Ureter (tissue), 1 donor: ENCODE results near the gene SEPTIN6. TPM values are rescaled to one million over a fixed set of nuclear protein-coding genes. Genes with fewer than 3 reads are reported as not detected.

Source experiments
- DNase-seq: peaks from one replicate; pipeline ENCODE4 v3.0.0-alpha.2; 2020; ENCODE audit warnings: low spot score
- total RNA-seq: library from RNA; stranded (reverse); gene quantifications from one replicate; pipeline ENCODE4 v1.2.4, GENCODE V29; 2023
- donor health status: DM: yes; HTN: yes; CAD: no.

SEPTIN6 gene
- total RNA-seq = 19.0 TPM

DNA sequence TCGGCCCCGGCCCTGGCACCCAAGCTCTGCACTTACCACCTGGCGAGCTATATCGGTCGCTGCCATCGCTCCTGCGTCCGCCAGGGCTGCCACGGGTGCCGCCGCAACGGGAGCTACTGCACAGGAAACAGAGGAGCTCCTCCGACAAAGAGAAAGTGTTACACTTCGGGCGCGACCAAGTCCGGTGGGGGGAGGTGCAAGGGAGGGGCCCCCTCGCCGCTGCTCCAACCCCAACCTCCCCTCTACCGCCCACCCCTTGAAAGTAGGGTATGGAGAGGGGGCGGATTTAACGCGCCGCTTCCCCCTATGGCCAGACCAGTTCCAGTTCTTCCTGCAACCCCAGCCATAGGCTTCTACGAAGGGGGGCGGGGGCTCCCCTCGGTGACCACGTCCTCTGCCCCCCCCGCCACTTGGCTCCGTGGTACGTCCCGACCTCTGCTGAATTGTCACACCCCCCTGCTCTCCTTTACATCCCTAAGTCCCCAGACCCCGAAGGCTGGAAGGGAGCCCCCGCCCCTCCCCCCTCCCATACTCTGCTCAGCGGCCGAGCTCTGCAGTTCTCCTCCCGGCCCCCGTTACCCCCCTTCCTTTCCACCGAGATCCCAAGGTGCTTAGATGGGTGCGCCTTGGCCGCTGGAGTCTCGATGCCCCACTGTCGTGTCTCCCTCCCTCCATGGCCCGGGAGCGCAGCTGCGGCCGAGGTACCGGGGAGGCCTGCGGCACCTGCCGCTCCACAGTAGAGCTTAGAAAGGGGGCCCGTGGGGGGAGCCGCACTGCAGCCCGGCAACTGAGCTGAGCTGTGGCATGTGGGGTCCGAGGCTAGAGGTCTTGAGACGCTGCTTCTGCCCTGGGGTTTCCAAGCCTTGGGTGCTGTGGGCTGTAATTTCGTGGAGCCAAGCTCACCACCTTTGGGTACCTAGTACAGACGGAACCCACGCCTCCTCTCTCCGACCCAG lies at the start of gene SEPTIN6:
Gene SEPTIN6 (minus strand): TSS at position 129 of the 956 bp plus-strand sequence. CDS start 63 bp downstream, at position 66.
- peak; percentile 71 for DNase-seq

DNA sequence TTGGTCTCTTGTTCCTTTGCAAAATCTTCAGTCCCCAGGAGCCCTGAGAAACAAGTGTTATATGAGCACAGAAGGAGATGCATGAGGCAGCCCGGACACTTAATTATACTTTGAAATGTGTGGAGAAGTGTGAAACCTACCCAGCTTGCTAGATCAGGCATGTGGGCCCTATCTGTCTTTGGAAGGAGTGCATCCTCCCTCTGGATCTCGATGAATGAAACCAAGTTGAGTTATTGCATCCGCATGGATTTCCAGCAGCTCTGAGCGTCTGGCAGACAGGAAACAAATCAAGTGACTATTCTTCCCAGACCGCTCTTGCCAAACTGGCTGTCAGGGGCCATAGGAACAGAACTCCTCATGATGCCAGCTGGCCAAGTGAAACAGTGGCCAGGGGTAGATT lies 45.8 kb upstream of the SEPTIN6 start:
- DNase-seq = no peak

DNA sequence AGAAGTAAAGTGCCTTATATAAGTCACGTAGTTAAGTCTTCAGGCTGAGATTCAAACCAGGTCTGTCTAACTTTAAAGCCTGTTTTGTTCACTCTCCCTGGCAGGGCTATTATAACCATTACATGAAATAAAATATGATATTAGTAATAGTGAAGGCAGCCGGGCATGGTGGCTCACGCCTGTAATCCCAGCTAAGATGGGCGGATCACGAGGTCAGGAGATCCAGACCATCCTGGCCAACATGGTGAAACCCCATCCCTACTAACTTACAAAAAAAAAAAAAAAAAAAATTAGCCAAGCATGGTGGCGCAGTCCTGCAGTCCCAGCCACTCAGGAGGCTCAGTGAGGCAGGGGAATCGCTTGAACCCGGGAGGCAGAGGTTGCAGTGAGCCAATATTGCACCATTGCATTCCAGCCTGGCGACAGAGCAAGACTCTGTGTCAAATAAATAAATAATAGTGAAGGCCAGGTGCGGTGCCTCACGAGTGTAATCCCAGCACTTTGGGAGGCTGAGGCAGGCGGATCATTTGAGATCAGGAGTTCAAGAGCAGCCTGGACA lies 43.3 kb upstream of the SEPTIN6 start:
- DNase-seq = no peak

DNA sequence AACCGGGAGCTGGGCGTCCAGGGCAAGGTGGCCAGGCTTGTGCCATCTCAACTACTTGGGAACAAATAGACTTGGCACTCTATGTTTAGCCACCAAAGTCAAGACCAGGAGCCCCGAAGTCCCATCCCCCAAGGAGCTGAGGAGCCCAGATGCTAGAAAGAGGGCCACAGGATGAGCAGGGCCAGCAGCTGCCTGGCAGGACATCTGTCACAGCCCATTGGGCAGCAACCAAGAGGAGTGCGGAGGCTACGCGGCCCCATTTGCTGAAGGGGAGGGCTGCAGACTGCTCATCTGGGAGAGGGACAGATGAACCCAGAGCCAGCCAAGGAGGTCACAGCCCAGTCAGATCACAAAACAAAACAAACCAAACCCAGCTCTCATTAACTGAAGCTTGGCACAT lies 42.5 kb upstream of the SEPTIN6 start:
- DNase-seq = no peak

GRCh38 chrX:119734897-119735339 lies 42.0 kb upstream of the SEPTIN6 start:
- peak; percentile 43 for DNase-seq

DNA sequence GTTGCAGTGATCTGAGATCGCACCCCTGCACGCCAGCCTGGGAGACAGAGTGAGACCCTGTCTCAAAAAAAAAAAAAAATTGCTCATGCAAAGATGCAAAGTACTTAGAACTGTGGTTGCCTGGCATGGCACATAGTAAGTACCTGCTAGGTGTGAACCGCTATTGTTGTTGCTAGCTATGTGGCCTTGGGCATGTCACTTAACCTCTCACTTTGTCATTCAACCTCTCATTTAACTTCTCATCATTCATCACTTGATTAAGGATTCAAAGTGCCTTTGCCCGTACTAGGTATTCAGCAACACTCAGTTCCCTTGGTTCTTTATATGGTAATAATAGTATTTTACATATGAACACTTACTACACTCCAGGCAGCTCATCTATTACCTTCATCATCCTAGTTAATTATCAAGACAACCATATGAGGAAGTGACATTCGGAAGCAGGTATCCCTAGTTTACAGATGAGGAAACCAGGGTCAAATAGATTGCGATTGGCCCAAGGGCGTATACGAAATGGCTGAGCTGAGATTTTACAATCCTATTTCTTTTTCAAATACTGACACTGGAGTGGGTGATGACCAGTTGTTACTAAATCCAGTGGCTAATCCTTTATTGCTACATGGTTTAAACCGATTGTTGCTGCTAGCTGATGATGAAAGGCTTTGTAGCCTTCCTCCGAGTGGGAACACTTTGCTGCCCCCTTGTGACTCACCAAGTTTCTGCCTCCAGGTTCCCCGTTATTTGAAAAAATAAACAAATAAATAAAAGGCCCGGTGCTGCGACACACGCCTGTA lies 36.6 kb upstream of the SEPTIN6 start:
- peak; percentile 53 for DNase-seq

DNA sequence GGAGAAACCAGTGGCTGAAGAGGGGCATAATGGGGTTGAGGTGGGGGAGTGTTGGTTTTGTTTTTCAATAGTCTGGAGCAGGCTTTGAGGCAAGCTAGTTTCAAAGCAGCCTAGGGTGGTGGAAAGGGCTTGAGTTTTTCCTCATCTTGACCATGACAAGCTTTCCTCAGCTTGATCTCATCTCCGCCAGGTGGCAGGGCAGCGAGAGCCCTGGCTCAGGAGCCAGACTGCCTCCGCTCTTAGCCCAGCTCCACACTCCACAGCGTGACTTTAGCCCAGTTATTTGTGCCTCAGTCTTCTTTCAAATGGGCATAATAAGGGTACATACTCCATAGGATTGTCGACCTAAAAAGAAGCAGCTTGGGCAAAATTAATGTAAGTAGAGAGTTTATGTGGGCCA lies 35.5 kb upstream of the SEPTIN6 start:
- DNase-seq = no peak

GRCh38 chrX:119726900-119727555 lies 34.1 kb upstream of the SEPTIN6 start:
- DNase-seq = no peak

DNA sequence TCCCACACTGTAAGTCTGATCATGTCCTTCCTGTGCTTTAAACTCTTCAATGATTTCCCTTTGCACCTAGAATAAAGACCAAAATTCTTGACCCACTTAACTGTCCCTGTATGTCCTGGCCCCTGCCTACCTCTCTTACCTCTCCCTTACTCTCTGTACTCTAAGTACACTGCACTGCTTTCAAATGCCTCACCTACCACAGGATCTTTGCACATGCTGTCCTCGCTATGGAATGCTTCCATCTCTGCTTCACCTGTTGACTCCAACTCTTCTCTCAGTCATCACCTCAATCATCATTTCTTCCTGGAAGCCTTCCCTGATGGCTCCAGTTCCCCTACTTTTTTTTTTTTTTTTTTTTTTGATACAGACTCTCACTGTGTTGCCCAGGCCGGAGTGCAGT lies 29.0 kb upstream of the SEPTIN6 start:
- no peak for DNase-seq

DNA sequence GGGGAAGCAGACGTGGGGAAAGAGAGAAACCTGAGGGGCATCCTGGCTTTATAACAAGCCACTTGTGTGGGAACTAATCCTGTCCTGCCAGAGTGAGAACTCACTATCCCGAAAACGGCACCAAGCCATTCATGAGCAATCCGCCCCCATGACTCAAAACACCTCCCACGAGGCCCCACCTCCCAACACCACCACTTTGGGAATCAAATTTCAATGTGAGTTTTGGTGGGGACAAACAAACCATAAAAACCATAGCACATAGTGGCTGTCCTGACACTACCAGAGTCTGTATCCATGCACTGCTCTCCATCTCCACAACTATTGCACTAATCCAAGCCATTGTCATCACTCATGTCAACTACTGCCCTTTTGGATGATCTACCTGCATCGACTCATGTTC lies 28.5 kb upstream of the SEPTIN6 start:
- DNase-seq = peak; percentile 8

GRCh38 chrX:119709630-119710029 lies 16.7 kb upstream of the SEPTIN6 start:
- no peak for DNase-seq

- DNase-seq = no peak
These were observed 16.0 kb upstream of the SEPTIN6 start for GRCh38 chrX:119708936-119709335.

- DNase-seq = no peak
These were observed 13.6 kb upstream of the SEPTIN6 start for GRCh38 chrX:119706616-119707015.

- DNase-seq = no peak
These were observed 5.9 kb upstream of the SEPTIN6 start for GRCh38 chrX:119698845-119699244.

GRCh38 chrX:119696251-119696890 lies 3.4 kb upstream of the SEPTIN6 start:
- no peak for DNase-seq

DNA sequence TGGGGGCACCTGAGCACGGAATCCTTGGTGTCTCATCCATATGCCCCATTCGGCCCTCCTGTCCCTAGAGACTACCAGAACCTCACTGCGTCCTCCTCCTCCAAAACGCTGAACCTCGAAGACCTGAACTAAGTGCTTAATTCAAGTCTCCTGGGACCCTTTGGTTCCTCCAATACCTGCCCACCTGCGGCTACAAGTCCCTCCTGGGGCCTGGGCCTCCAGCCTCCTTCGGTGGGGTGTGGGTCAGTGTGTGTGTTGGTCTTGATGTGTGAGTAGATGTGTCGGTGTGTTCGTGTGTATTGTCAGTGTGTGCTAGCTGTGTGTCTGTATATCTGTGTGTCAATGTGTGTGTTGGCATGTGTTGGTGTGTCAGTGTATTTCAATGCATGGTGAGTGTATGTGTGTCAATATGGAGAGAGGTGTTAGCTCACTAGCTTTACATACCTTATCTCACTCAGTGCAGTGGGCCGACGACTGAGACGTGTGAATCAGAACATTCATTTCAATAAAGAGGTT lies 2.6 kb upstream of the SEPTIN6 start:
- DNase-seq = no peak

GRCh38 chrX:119694601-119695534 lies 1.9 kb upstream of the SEPTIN6 start:
- no peak for DNase-seq

DNA sequence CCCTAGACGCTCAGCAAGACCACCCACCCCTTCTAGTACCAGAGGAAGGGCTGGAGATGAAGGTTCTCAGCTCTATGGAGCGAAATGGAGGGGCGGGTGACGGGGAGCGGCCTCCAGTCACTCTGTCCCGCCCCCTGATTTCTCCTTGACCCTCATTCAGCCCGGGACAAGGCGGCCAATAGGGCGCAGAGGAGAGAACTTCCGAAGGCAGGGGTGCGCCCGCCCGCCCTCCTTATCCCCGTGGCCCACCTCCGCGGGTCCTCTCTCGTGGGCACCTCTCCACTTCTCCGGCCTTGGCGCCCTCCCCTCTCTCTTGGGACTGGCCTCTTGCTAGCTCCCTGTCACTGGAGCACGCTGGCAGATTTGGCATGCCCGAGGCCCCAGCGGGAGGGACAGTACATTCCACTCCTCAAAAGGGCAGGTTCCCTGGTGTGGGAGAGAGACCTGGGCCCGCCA lies 1.1 kb upstream of the SEPTIN6 start:
- DNase-seq = no peak

- DNase-seq = no peak
These were observed 553 bp downstream of the SEPTIN6 start for GRCh38 chrX:119692191-119693039.
